Panc1 (cell line): ENCODE results near the gene DCUN1D3. TPM values are rescaled to one million over a fixed set of nuclear protein-coding genes. Genes with fewer than 3 reads are reported as not detected.
"Not testable (repeated sequence)": the region's sequence is repeated elsewhere in the genome, so short reads cannot be mapped to it uniquely, and the experiment has no call there.

Experiments
- ATAC-seq: fragments of 200-7000 bp; cut with Tn5 transposase; 2 replicates; pipeline ENCODE4 v1.9.1; 2020; ENCODE audit warnings: mild to moderate bottlenecking, moderate library complexity
- BruUV-seq: library from RNA; stranded (reverse); fragments of 400-500 nt; replicated peaks from 2 replicates; lab custom pipeline; 2021; lab: Mats Ljungman, UMichigan
- CTCF ChIA-PET: fragments of 300-600 bp; sonication (Branson Sonifier 250); formaldehyde crosslinking; loops from one replicate; lab custom pipeline; 2022; ENCODE audit warnings: antibody characterized with exemption; lab: Charles Lee
- POLR2A ChIA-PET: fragments of 300-600 bp; sonication (Branson Sonifier 250); formaldehyde crosslinking; loops from one replicate; lab custom pipeline; 2022; ENCODE audit warnings: antibody characterized with exemption; lab: Charles Lee
- DNase-seq: peaks from one replicate; pipeline ENCODE4 v3.0.0-alpha.2; 2010; ENCODE audit warnings: low read depth, low spot score
- H3K27ac ChIP-seq: 2 replicates; pipeline ENCODE4 v1.5.1; 2011; ENCODE audit warnings: mild to moderate bottlenecking, low read length, inconsistent platforms
- H3K27me3 ChIP-seq: fragments of 200-500 bp; sonication (Bioruptor generic); 2 replicates; pipeline ENCODE4 v1.6.0; 2014; ENCODE audit warnings: low read length, inconsistent platforms; ENCODE audit not compliant: control insufficient read depth, insufficient read depth
- H3K36me3 ChIP-seq: fragments of 200-500 bp; sonication (Bioruptor generic); 2 replicates; pipeline ENCODE4 v1.5.1; 2014; ENCODE audit warnings: inconsistent platforms, mild to moderate bottlenecking, low read length, moderate library complexity; ENCODE audit not compliant: control insufficient read depth, insufficient read depth
- H3K4me1 ChIP-seq: 2 replicates; pipeline ENCODE4 v1.5.1; 2011; ENCODE audit warnings: inconsistent platforms, mild to moderate bottlenecking, low read length, moderate library complexity; ENCODE audit not compliant: control insufficient read depth, insufficient read depth
- H3K4me3 ChIP-seq, 2 experiments: 2 replicates each; pipeline ENCODE4 v1.5.1; 2011 to 2012; ENCODE audit warnings: low read depth in 2 of 2, low read length in 2 of 2, mild to moderate bottlenecking in 2 of 2, inconsistent platforms in 1 of 2, moderate library complexity in 1 of 2
- H3K9me3 ChIP-seq: fragments of 200-500 bp; sonication (Bioruptor generic); 2 replicates; pipeline ENCODE4 v1.5.1; 2014; ENCODE audit warnings: low read depth, mild to moderate bottlenecking, inconsistent platforms, low read length, moderate library complexity; ENCODE audit not compliant: control insufficient read depth, insufficient read depth
- CTCF ChIP-seq: fragments of 450-650 bp; IDR thresholded peaks from 2 replicates; pipeline ENCODE4 v1.5.1; 2017; ENCODE audit warnings: mild to moderate bottlenecking
- POLR2AphosphoS5 ChIP-seq: IDR thresholded peaks from 2 replicates; pipeline ENCODE4 v1.6.1; 2012; ENCODE audit warnings: mild to moderate bottlenecking, low read depth, low read length, moderate library complexity
- SIN3A ChIP-seq: IDR thresholded peaks from 2 replicates; pipeline ENCODE4 v1.6.1; 2012; ENCODE audit warnings: low read depth, mild to moderate bottlenecking, low read length, moderate library complexity, borderline replicate concordance; ENCODE audit not compliant: insufficient read depth
- TCF7L2 ChIP-seq: IDR thresholded peaks from 2 replicates; pipeline ENCODE4 v1.6.1; 2011; ENCODE audit warnings: mild to moderate bottlenecking, low read depth, low read length, inconsistent platforms
- in situ Hi-C: cut with HindIII; loops from 2 replicates; pipeline ENCODE4 v1.10.0; 2016; ENCODE audit warnings: low sequenced_read_pairs, low pct_unique_long_range_greater_than_20kb
- intact Hi-C: fragments of 100-400 bp; cut with micrococcal nuclease; formaldehyde crosslinking; loops from one replicate; pipeline ENCODE4 v1.10.0; 2022; ENCODE audit not compliant: unreplicated experiment
- total RNA-seq: library from RNA; stranded (reverse); gene quantifications from one replicate; pipeline ENCODE4 v1.2.1, GENCODE V29; 2021; ENCODE audit not compliant: unreplicated experiment
- TF ChIP-seq, protein P1 (sequence below), 2 experiments: IDR thresholded peaks; 2 replicates each; pipeline ENCODE4 v1.6.1; 2011 to 2012; ENCODE audit warnings: low read depth in 2 of 2, control low read depth in 1 of 2, low read length in 1 of 2, mild to moderate bottlenecking in 1 of 2, moderate library complexity in 1 of 2; ENCODE audit not compliant: insufficient read depth in 1 of 2

Gene DCUN1D3
- total RNA-seq, 1 experiment from 2014 or later = 23.5 TPM

GRCh38 chr16:20948444-20948843, 48.3 kb upstream of the DCUN1D3 start:
- Histone ChIP-seq H3K27me3 (no peaks in the 10 kb centered on the region; the same call in 1 of the 2 replicates), H3K4me1 (no peaks in the 10 kb centered on the region), H3K4me3 (no peak overlapping the region), H3K9me3 (no peaks in the 10 kb centered on the region), H3K27ac (no peak overlapping the region), H3K36me3 (no peaks in the 10 kb centered on the region)
- TF ChIP-seq POLR2AphosphoS5 (no peak), SIN3A (no peak), CTCF (no peak), TCF7L2 (no peak)
- TF ChIP-seq, protein P1, sequence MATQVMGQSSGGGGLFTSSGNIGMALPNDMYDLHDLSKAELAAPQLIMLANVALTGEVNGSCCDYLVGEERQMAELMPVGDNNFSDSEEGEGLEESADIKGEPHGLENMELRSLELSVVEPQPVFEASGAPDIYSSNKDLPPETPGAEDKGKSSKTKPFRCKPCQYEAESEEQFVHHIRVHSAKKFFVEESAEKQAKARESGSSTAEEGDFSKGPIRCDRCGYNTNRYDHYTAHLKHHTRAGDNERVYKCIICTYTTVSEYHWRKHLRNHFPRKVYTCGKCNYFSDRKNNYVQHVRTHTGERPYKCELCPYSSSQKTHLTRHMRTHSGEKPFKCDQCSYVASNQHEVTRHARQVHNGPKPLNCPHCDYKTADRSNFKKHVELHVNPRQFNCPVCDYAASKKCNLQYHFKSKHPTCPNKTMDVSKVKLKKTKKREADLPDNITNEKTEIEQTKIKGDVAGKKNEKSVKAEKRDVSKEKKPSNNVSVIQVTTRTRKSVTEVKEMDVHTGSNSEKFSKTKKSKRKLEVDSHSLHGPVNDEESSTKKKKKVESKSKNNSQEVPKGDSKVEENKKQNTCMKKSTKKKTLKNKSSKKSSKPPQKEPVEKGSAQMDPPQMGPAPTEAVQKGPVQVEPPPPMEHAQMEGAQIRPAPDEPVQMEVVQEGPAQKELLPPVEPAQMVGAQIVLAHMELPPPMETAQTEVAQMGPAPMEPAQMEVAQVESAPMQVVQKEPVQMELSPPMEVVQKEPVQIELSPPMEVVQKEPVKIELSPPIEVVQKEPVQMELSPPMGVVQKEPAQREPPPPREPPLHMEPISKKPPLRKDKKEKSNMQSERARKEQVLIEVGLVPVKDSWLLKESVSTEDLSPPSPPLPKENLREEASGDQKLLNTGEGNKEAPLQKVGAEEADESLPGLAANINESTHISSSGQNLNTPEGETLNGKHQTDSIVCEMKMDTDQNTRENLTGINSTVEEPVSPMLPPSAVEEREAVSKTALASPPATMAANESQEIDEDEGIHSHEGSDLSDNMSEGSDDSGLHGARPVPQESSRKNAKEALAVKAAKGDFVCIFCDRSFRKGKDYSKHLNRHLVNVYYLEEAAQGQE (IDR thresholded peaks at IDR 0.05; ENCODE audit: insufficient read depth in 1 of 2, low read depth in 2 of 2, low read length in 1 of 2) = no peak
- DNase-seq (no peak), ATAC-seq (no peak)
- in situ Hi-C loops = no loop called here
- intact Hi-C loops = no loop called here
- CTCF ChIA-PET = no interaction called here
- BruUV-seq = no TSS peak
- POLR2A ChIA-PET = no interaction called here

GRCh38 chr16:20946015-20946629, 46.0 kb upstream of the DCUN1D3 start:
- CTCF ChIA-PET = no interaction called here
- no TSS peak for BruUV-seq

DNA sequence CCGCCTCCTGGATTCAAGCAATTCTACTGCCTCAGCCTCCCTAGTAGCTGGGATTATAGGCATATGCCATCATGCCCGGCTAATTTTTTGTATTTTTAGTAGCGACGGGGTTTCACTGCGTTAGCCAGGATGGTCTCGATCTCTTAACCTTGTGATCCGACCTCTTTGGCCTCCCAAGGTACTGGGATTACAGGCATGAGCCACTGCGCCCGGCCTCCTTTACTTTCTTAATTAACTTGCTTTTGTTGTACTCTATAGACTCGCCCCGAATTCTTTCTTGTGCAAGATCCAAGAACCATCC, 45.4 kb upstream of the DCUN1D3 start:
- H3K9me3 ChIP-seq, ATAC-seq, H3K4me1 ChIP-seq, intact Hi-C loops, H3K4me3 ChIP-seq, H3K27ac ChIP-seq, DNase-seq, CTCF ChIA-PET, BruUV-seq, H3K27me3 ChIP-seq, POLR2A ChIA-PET, H3K36me3 ChIP-seq, in situ Hi-C loops: not testable (repeated sequence)

More at GRCh38 chr16:20946015-20946629, 46.0 kb upstream of the DCUN1D3 start:
- in situ Hi-C loops = no loop called here
- no peak for TF ChIP-seq TCF7L2
- TF ChIP-seq, protein P1 (IDR thresholded peaks at IDR 0.05; ENCODE audit: insufficient read depth in 1 of 2, low read depth in 2 of 2, low read length in 1 of 2) = no peak
- POLR2A ChIA-PET = no interaction called here
- H3K27me3 ChIP-seq = no peaks in the 10 kb centered on the region; the same call in 1 of the 2 replicates
- no peaks in the 10 kb centered on the region for H3K4me1 ChIP-seq
- ATAC-seq = no peak
- H3K27ac ChIP-seq = no peak overlapping the region
- intact Hi-C loops = no loop called here
- H3K9me3 ChIP-seq = no peaks in the 10 kb centered on the region
- no peak overlapping the region for H3K4me3 ChIP-seq
- no peak for DNase-seq
- no peaks in the 10 kb centered on the region for H3K36me3 ChIP-seq
